ENCODE measurements around the gene PPP1R3F. TPM values are rescaled to one million over a fixed set of nuclear protein-coding genes. Genes with fewer than 3 reads are reported as not detected.
"Not testable (repeated sequence)": the region's sequence is repeated elsewhere in the genome, so short reads cannot be mapped to it uniquely, and the experiment has no call there.

PPP1R3F gene
- total RNA-seq, 1 donor from 2014 or later: 5.6 TPM

DNA sequence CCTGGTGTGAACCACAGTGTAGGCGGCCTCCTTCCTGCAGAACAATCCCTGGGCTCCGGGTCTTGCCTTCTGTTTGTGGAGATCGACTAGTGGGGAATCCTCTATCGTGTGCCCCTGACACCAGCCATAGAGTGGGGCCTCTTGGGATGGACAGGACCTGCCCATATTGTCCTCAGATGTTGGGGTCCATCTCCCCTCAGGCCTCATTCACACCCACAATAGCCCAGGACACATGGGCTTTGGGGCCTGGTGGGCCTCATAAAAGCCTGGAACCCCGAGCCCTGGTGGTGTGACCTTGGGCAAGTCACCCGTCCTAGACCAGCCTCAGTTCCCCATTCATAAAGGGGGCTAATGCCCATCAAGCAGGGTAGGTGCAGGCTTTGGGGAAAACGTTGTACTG, 20.6 kb downstream of the PPP1R3F start:
- Mint-ChIP-seq H3K9me3 (peaks cover 5% of the 10 kb centered on the region), H3K27me3 (ENCODE audit: insufficient read depth, low read depth) (no peaks in the 10 kb centered on the region), H3K4me3 (no peak overlapping the region), H3K4me1 (peaks cover 4% of the 10 kb centered on the region), H3K27ac (no peak overlapping the region), H3K36me3 (no peaks in the 10 kb centered on the region)
- H3K4me1 ChIP-seq: no peaks in the 10 kb centered on the region
- no peaks in the 10 kb centered on the region for H3K9me3 ChIP-seq (ENCODE audit: low read depth)
- no peak overlapping the region for H3K27ac ChIP-seq
- H2AFZ ChIP-seq (replicated peaks): no peak overlapping the region
- H4K20me1 ChIP-seq (ENCODE audit: low read depth): no peaks in the 10 kb centered on the region
- H3K4me2 ChIP-seq: no peak overlapping the region
- H3K36me3 ChIP-seq: no peaks in the 10 kb centered on the region
- DNase-seq (ENCODE audit: low spot score): no peak
- H3K4me3 ChIP-seq: no peak overlapping the region
- H3K79me2 ChIP-seq (ENCODE audit: low read depth): no peaks in the 10 kb centered on the region
- no peaks in the 10 kb centered on the region for H3K27me3 ChIP-seq
- no peak for TF ChIP-seq EZH2 (IDR thresholded peaks at IDR 0.05)
- TF ChIP-seq EZH2phosphoT487 (IDR thresholded peaks at IDR 0.05): no peak
- TF ChIP-seq, protein P1, sequence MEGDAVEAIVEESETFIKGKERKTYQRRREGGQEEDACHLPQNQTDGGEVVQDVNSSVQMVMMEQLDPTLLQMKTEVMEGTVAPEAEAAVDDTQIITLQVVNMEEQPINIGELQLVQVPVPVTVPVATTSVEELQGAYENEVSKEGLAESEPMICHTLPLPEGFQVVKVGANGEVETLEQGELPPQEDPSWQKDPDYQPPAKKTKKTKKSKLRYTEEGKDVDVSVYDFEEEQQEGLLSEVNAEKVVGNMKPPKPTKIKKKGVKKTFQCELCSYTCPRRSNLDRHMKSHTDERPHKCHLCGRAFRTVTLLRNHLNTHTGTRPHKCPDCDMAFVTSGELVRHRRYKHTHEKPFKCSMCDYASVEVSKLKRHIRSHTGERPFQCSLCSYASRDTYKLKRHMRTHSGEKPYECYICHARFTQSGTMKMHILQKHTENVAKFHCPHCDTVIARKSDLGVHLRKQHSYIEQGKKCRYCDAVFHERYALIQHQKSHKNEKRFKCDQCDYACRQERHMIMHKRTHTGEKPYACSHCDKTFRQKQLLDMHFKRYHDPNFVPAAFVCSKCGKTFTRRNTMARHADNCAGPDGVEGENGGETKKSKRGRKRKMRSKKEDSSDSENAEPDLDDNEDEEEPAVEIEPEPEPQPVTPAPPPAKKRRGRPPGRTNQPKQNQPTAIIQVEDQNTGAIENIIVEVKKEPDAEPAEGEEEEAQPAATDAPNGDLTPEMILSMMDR (IDR thresholded peaks at IDR 0.05): no peak
- no peaks in the 10 kb centered on the region for H3F3A ChIP-seq (ENCODE audit: low read depth)
- H3K9ac ChIP-seq: no peak overlapping the region

DNA sequence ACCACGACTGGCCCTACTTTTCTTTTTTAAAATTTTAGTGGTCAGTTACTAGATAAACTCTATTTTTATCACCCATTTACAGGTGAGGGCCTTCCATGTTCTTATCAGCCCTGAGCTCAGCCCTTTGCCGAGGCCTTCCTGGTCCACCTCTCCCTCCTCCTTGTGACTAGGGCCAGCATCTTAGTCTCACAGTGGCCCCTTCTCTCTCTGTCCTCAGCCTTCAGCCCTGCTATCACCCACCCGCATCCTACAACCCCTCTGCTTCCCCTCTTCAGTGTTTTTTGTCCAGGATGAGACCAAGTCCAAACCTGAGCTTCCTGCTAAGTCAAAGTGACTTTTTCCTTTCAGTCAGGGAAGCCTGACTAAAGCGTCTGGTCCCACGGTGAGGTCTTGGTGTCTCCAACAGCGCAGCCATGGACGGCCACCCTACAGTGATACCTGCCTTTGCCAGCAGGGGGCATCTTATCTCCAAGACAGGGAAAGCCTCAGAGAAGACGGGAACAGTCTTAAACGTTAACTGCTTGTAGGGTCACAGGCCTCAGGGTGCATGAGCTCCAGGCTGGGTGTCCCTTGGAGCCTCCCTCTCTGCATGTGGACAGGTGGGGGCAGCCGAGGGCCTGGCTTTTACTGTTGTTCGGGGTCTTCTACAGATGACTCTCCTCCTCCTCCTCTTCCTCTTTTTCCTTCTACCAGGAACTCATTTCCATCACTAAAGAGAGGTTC, 22.2 kb downstream of the PPP1R3F start:
- H3K36me3 ChIP-seq: no peaks in the 10 kb centered on the region
- H3K9ac ChIP-seq: no peak overlapping the region
- TF ChIP-seq, protein P1 (IDR thresholded peaks at IDR 0.05): peak; percentile 58
- TF ChIP-seq EZH2phosphoT487 (IDR thresholded peaks at IDR 0.05): no peak
- Mint-ChIP-seq H3K27me3 (ENCODE audit: insufficient read depth, low read depth) (no peaks in the 10 kb centered on the region), H3K4me3 (no peak overlapping the region), H3K36me3 (no peaks in the 10 kb centered on the region), H3K27ac (peak overlapping the region; percentile 39), H3K4me1 (peaks cover 4% of the 10 kb centered on the region), H3K9me3 (peaks cover 7% of the 10 kb centered on the region)
- no peaks in the 10 kb centered on the region for H3F3A ChIP-seq (ENCODE audit: low read depth)
- DNase-seq (ENCODE audit: low spot score): peak; percentile 72
- no peaks in the 10 kb centered on the region for H3K4me1 ChIP-seq
- H3K27ac ChIP-seq: no peak overlapping the region
- H4K20me1 ChIP-seq (ENCODE audit: low read depth): no peaks in the 10 kb centered on the region
- H3K27me3 ChIP-seq: no peaks in the 10 kb centered on the region
- no peak overlapping the region for H3K4me3 ChIP-seq
- no peaks in the 10 kb centered on the region for H3K9me3 ChIP-seq (ENCODE audit: low read depth)
- no peaks in the 10 kb centered on the region for H3K79me2 ChIP-seq (ENCODE audit: low read depth)
- H3K4me2 ChIP-seq: no peak overlapping the region
- H2AFZ ChIP-seq (replicated peaks): no peak overlapping the region

DNA sequence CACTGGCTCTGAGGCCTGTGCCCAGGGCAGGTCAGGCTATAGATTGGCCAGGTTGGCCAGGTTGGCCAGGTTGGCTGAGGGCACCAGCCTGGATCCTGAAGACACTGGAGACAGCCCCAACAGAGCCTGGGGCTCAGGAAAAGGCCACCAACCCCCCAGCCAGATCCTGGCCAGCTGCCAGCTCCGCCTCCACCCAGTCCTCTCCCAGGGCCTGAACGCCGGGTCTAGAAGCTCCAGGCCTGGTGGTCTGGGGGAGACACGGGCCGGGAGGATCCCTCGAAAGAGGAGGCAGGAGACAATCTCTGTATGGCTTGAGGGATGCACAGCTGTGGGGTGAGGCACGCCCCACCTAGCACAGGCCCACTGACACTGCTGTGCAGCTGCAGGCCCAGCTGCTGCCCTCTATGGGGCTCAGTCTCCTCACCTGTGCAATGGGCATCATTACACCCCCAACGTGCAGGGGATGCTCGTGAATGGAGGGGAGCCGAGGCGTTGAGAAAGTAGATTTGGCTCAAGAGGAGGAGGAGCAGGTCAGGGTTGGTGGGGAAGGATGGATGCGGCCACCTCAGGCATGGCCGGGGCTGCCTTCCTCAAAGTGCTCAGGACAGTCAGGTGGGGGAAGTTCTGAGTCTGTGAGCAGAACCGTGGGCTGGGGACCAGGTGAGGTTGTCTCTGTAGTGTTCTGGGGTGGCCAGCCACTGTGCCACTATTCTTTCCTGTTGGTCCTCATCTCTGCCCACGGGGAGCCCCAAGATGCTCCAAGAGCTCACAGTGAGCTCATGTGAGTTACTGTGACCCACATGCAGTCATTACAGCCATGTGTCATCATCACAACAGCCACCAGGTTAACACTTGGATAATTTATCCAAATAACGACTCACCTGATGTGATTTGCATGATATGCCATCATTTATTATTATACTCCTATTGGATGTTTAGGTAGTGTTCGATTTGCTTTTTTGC, 23.1 kb downstream of the PPP1R3F start:
- no peak for DNase-seq (ENCODE audit: low spot score)
- no peak overlapping the region for H3K27ac Mint-ChIP-seq
- no peaks in the 10 kb centered on the region for H3K36me3 ChIP-seq
- peaks cover 4% of the 10 kb centered on the region for H3K4me1 Mint-ChIP-seq
- H3K9ac ChIP-seq: no peak overlapping the region
- no peaks in the 10 kb centered on the region for H3K79me2 ChIP-seq (ENCODE audit: low read depth)
- no peak overlapping the region for H3K4me3 ChIP-seq
- no peak overlapping the region for H2AFZ ChIP-seq (replicated peaks)
- H3K36me3 Mint-ChIP-seq: no peaks in the 10 kb centered on the region
- H3K9me3 ChIP-seq (ENCODE audit: low read depth): no peaks in the 10 kb centered on the region
- H3K9me3 Mint-ChIP-seq: peaks cover 5% of the 10 kb centered on the region
- TF ChIP-seq EZH2 (IDR thresholded peaks at IDR 0.05): no peak
- TF ChIP-seq, protein P1 (IDR thresholded peaks at IDR 0.05): no peak
- no peak for TF ChIP-seq EZH2phosphoT487 (IDR thresholded peaks at IDR 0.05)
- H3K4me1 ChIP-seq: no peaks in the 10 kb centered on the region
- H4K20me1 ChIP-seq (ENCODE audit: low read depth): no peaks in the 10 kb centered on the region
- no peak overlapping the region for H3K4me2 ChIP-seq
- no peaks in the 10 kb centered on the region for H3F3A ChIP-seq (ENCODE audit: low read depth)
- no peak overlapping the region for H3K4me3 Mint-ChIP-seq
- no peaks in the 10 kb centered on the region for H3K27me3 ChIP-seq
- H3K27ac ChIP-seq: no peak overlapping the region
- no peaks in the 10 kb centered on the region for H3K27me3 Mint-ChIP-seq (ENCODE audit: insufficient read depth, low read depth)

DNA sequence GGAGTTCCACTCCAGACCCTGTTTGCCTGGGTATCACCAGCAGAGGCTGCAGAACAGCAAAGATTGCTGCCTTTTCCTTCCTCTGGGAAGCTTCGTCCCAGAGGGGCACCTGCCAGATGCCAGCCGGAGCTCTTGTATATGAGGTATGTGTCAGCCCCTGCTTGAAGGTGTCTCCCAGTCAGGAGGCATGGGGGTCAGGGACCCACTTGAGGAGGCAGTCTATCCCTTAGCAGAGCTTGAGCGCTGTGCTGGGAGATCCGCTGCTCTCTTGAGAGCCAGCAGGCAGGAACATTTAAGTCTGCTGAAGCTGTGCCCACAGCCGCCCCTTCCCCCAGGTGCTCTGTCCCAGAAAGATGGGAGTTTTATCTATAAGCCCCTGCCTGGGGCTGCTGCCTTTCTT, 29.7 kb downstream of the PPP1R3F start:
- H3K4me3 ChIP-seq; H3K4me1 Mint-ChIP-seq; H3F3A ChIP-seq (ENCODE audit: low read depth); DNase-seq (ENCODE audit: low spot score); H3K4me1 ChIP-seq; H4K20me1 ChIP-seq (ENCODE audit: low read depth); H2AFZ ChIP-seq (replicated peaks); H3K27me3 Mint-ChIP-seq (ENCODE audit: insufficient read depth, low read depth); H3K4me2 ChIP-seq; H3K36me3 ChIP-seq; H3K4me3 Mint-ChIP-seq; H3K9ac ChIP-seq; H3K27me3 ChIP-seq; H3K27ac Mint-ChIP-seq; H3K36me3 Mint-ChIP-seq; H3K79me2 ChIP-seq (ENCODE audit: low read depth); H3K9me3 ChIP-seq (ENCODE audit: low read depth); H3K27ac ChIP-seq: not testable (repeated sequence)
- H3K9me3 Mint-ChIP-seq: peaks cover 12% of the 10 kb centered on the region
